Right forelimb (tissue), 1 donor: ENCODE measurements around the gene BASP1.
"Not testable (repeated sequence)": the region's sequence is repeated elsewhere in the genome, so short reads cannot be mapped to it uniquely, and the experiment has no call there.

ENCODE experiments used
- DNase-seq: peaks from one replicate; pipeline ENCODE4 v3.0.0-alpha.2; 2018

Gene BASP1

GRCh38 chr5:17224858-17225511 lies 7.6 kb downstream of the BASP1 start:
- DNase-seq = no peak

GRCh38 chr5:17225520-17225919 lies 8.1 kb downstream of the BASP1 start:
- DNase-seq = no peak

GRCh38 chr5:17227868-17228267 lies 10.4 kb downstream of the BASP1 start:
- DNase-seq = no peak

- no peak for DNase-seq
Observed at GRCh38 chr5:17228821-17229291, 11.4 kb downstream of the BASP1 start.

- no peak for DNase-seq
Observed at GRCh38 chr5:17229313-17229712, 11.9 kb downstream of the BASP1 start.

GRCh38 chr5:17230191-17230590 lies 12.8 kb downstream of the BASP1 start:
- DNase-seq = no peak

- DNase-seq = no peak
Observed at GRCh38 chr5:17230808-17231525, 13.5 kb downstream of the BASP1 start.

GRCh38 chr5:17232405-17232804 lies 15.0 kb downstream of the BASP1 start:
- DNase-seq = no peak

GRCh38 chr5:17233488-17233887 lies 16.1 kb downstream of the BASP1 start:
- no peak for DNase-seq

GRCh38 chr5:17234374-17234773 lies 16.9 kb downstream of the BASP1 start:
- no peak for DNase-seq

GRCh38 chr5:17235731-17236330 lies 18.4 kb downstream of the BASP1 start:
- no peak for DNase-seq

GRCh38 chr5:17238521-17239041 lies 21.1 kb downstream of the BASP1 start:
- no peak for DNase-seq

- DNase-seq = no peak
Observed at GRCh38 chr5:17239953-17240352, 22.5 kb downstream of the BASP1 start.

GRCh38 chr5:17240487-17240886 lies 23.1 kb downstream of the BASP1 start:
- DNase-seq = no peak

- DNase-seq = no peak
Observed at GRCh38 chr5:17241635-17242034, 24.2 kb downstream of the BASP1 start.

- no peak for DNase-seq
Observed at GRCh38 chr5:17243287-17244063, 26.0 kb downstream of the BASP1 start.

- DNase-seq = no peak
Observed at GRCh38 chr5:17249029-17249634, 31.7 kb downstream of the BASP1 start.

- not testable (repeated sequence) for DNase-seq
Observed at GRCh38 chr5:17249841-17250240, 32.4 kb downstream of the BASP1 start.

GRCh38 chr5:17252543-17252942 lies 35.1 kb downstream of the BASP1 start:
- no peak for DNase-seq

- no peak for DNase-seq
Observed at GRCh38 chr5:17255471-17256021, 38.1 kb downstream of the BASP1 start.

GRCh38 chr5:17256171-17256570 lies 38.7 kb downstream of the BASP1 start:
- no peak for DNase-seq

GRCh38 chr5:17256839-17257238 lies 39.4 kb downstream of the BASP1 start:
- no peak for DNase-seq
